ENCODE results near the gene RHOV.

The RHOV gene

DNA sequence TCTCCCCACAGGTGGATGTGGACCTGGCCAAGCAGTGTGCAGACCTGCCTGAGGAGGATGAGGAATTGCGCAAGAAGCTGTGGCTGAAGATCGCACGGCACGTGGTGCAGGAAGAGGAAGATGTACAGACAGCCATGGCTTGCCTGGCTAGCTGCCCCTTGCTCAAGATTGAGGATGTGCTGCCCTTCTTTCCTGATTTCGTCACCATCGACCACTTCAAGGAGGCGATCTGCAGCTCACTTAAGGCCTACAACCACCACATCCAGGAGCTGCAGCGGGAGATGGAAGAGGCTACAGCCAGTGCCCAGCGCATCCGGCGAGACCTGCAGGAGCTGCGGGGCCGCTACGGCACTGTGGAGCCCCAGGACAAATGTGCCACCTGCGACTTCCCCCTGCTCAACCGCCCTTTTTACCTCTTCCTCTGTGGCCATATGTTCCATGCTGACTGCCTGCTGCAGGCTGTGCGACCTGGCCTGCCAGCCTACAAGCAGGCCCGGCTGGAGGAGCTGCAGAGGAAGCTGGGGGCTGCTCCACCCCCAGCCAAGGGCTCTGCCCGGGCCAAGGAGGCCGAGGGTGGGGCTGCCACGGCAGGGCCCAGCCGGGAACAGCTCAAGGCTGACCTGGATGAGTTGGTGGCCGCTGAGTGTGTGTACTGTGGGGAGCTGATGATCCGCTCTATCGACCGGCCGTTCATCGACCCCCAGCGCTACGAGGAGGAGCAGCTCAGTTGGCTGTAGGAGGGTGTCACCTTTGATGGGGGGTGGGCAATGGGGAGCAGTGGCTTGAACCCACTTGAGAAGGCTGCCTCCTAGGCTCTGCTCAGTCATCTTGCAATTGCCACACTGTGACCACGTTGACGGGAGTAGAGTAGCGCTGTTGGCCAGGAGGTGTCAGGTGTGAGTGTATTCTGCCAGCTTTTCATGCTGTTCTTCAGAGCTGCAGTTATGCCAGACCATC, 28.8 kb upstream of the RHOV start:
- DNase-seq, result no peak

DNA sequence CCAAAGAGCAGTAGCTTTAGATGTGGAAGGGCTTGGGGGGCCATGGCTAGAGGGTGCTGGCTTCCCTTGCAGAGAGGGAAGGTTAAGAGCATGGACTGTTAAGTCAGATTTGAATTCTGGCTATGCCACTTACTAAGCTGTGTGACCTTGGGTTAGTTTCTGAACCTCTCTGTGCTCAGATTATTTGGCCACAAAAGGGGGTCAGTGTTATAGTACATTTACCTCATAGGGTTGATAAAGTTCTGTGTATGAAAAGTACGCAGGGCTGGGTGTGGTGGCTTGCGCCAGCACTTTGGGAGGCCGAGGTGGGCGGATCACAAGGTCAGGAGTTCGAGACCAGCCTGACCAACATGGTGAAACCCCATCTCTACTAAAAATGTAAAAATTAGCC, 27.0 kb upstream of the RHOV start:
- no peak for DNase-seq

- no peak for DNase-seq
Observed at GRCh38 chr15:40900256-40901052, 26.4 kb upstream of the RHOV start.

DNA sequence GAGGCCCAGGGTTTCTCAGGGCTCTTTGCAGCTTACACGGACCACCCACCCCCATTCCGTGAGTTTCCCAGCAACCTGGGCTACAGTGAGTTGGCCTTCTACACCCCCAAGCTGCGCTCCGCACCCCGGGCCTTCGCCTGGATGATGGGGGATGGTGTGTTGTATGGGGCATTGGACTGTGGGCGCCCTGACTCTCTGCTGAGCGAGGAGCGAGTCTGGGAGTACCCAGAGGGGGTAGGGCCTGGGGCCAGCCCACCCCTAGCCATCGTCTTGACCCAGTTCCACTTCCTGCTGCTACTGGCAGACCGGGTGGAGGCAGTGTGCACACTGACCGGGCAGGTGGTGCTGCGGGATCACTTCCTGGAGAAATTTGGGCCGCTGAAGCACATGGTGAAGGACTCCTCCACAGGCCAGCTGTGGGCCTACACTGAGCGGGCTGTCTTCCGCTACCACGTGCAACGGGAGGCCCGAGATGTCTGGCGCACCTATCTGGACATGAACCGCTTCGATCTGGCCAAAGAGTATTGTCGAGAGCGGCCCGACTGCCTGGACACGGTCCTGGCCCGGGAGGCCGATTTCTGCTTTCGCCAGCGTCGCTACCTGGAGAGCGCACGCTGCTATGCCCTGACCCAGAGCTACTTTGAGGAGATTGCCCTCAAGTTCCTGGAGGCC, 25.6 kb upstream of the RHOV start:
- no peak for DNase-seq

GRCh38 chr15:40894681-40895448, 20.8 kb upstream of the RHOV start:
- DNase-seq, result peak; percentile 73

- DNase-seq, result peak; percentile 98
Observed at GRCh38 chr15:40893733-40894680, 20.0 kb upstream of the RHOV start, which contains the start of gene VPS18. Gene VPS18 (plus strand): TSS chr15:40894450. CDS start chr15:40894769, 319 bp downstream.

DNA sequence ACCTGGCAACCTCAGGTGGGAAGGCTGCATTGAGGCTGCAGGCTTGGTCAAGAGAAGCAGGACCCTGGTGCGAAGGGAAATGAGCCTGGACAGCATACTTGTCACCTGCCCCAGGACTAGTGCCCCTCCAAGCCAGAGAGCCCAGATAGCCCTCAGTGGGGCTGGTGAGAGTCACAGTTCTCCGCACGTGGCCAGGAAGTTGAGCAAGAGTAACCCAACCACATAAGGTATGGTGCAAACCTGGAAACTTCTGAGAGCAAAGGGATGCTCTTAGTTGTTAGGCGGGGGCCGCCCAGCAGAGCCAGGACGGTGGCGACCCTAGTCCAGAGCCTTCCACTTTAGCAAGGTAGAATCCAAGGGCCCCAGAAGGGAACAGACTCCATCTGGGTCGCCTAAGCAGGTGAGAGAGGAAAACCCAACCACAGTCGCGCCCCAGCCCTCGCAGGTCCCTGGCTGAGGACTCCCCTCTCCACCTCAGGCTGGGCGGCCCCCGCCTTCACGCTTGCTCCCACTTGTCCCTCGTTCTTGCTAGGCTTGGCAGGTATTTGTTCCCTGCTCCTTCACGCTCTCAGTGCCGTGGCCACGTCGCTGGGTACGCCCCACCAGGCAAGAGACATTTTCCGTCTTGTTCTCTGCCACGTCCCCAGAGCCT, 19.1 kb upstream of the RHOV start:
- no peak for DNase-seq

DNA sequence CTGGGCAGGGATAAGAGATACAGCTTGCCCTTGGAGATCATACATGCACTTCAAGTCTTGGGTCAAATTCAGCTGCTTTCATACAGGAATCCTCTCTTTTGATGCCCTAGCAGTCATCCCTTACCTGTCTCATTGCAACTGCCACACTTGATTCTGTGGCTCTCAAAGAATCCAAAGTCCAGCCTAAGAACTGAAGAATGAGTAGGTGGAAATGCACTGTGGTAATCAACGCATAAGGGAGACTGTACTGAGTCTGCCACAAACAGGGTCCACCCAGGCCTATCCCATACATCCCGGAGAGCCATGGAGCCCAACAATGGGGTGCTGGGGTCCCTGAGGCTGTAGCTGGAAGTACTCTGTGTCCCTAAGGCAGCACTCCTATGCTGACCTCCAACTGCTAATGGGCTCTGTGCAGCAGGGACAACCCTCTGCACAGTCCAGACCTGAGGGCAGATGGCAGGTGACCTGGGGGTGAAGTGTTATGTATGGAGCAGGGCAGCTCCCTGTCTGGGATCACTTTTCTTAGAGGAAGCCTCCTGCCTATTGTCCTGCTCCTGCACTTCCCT, 18.5 kb upstream of the RHOV start:
- DNase-seq, result no peak

- DNase-seq, result peak; percentile 52
Observed at GRCh38 chr15:40891810-40892446, 17.9 kb upstream of the RHOV start.

DNA sequence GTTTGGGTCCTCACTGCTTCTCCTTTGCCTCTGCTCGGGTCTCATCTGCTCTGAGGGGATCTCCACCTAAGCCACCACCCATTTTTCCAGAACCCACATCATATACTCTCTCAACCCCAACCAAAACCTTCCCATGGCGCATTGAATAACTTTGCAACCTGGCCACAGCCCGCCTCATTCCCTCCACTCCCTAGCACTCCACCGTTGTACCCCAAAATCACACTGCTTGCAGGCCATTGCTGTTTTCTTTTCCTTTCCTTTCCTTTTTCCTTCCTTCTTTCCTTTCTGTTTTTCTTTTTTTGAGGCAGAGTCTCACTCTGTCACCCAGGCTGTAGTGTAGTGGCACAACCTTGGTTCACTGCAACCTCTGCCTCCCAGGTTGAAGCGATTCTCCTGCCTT, 17.1 kb upstream of the RHOV start:
- no peak for DNase-seq

DNA sequence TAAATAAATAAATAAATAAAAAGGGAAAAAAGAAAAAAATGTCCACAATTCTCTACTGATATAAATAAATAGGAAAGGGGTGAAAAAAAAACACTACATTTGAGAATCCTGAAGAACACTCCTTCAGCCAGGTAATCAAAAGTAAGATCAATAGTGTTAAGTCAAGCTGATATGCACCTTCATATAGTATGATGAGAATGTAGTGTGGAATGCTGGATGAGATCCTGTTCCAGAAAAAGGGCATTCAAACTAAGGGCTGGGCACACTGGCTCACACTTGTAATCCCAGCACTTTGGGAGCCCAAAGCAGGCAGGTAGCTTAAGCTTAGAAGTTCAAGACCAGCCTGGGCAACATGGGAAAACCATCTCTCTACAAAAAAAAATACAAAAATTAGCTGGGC, 15.1 kb upstream of the RHOV start:
- DNase-seq, result no peak

- DNase-seq, result no peak
Observed at GRCh38 chr15:40886586-40886985, 12.6 kb upstream of the RHOV start.

- no peak for DNase-seq
Observed at GRCh38 chr15:40881351-40881750, 7.3 kb upstream of the RHOV start.

DNA sequence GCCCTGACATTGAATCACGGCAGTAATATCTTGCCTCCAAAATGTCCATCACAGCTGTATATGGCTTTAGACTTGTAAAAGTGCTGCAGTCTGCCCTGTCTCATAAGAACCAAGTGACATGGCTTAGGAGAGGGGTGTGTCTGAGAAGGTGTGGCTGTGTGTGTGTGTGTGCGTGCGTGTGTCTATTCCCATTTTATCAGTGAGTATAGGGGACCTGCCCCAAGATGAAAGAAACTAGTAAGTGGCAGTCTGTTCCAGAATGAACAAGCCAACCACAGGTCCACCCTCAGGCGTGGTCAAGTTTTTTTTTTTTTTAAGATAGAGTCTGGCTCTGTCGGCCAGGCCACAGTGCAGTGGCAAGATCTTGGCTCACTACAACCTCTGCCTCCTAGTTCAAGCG, 5.6 kb upstream of the RHOV start:
- no peak for DNase-seq

DNA sequence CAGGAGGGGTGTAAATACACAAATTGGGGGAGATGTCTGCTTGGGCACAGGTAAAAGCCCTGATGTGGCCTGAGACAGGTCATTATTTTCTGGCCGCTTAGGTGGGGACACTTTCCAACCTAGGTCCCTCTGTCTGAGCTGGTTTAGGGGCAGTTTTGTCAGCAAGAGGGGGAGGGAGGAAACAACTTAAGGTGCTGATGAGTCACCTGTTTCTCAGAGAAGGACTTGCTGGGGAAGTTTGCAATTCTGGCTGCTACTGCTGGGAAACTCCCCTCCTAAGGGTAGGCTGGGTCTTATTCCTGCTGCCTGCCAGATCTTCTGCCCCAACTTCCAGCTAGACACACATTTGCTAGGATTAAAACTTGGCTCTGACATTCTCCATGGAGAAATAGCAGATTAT, 4.8 kb upstream of the RHOV start:
- no peak for DNase-seq

DNA sequence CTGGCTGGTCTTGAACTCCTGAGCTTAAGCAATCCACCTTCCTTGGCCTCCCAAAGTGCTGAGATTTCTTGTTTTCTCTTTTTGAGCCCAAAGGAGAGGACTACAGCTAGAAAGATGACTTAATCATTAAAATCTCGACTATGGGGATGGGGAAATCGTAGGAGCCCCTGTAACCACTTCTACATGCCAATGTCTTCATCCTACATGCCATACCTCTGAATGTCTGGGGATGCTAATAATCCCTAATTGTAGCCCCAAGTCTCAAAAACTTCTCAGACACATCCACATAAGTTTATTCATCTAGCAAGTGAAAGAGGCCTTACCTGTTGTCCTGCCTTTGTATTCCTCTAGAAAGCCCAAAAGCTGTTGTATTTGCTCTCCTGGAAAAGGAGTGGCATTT, 3.7 kb upstream of the RHOV start:
- DNase-seq, result no peak

DNA sequence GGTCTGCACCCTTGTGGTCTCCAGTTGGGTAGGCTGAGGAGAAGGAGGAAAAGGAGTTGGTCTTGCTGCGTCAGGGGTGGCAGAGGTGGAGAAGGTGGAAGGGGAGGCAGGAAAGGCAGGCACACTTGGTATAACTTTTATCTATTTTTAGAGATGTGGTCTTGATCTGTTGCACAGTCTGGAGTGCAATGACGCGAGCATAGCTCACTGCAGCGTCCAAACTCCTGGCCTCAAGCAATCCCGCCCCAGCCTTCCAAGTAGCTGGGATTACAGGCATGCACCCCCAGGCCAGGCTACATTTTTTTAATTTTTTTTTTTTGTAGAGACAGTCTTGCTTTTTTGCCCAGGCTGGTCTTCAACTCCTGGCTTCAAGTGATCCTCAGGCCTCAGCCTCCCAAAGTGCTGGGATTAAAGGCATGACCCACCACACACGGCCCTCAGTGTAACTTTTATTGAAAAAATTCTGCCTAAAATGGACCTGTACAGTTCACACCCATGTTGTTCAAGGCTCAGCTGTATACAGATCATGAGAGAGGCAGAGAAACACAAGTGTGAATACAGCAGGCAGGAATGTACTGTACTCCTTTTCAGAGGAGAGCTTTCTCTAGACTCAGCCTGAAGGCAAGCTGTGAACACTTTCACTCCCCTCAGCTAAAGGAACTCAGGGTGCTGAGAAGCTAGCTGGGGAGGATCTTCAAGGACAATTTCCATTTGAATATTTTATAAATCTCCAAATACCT, 2.1 kb upstream of the RHOV start:
- no peak for DNase-seq

DNA sequence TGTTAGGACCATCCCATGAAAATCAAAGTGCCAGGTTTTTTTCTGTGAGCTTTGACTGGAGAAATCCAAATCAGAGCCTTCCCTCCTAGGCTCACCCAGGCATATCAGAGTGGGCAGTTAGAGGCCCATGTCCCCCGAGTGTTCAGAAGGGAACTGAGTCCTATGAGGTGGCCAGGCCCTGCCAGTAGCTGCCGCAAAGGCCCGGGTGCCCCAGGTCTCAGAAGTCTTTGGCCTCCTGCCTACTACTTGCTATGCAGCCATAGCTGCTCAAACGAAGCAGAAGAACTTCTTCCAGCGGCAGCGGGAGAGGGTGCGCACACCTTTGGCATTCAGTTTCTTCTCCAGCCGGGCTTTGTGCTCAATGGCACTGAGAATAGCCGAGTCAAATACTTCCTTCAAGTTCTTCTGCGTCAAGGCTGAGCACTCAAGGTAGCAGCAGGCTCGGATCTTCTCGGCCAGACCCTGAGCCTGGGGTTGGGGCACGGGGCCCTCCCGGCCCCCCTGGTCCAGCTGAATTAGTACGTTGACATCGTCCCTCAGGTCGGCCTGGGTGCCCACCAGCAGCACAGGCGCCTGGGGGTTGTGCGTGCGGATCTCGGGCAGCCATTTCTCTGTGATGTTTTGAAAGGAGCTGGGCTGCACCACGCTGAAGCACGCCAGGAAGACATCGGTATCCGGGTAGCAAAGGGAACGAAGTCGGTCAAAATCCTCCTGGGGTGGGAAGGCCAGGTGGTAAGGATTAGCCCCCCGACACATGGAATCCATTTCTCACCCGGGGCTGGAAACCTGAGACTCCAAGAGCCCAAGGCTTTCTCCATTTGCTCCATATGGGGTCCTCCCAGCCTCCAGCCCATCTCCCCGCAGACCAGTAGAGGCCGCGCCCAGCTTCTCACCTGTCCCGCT, 992 bp downstream of the RHOV start:
- DNase-seq, result no peak
